ENCODE measurements around the gene MCM5. TPM values are rescaled to one million over a fixed set of nuclear protein-coding genes. Genes with fewer than 3 reads are reported as not detected.
"Not testable (repeated sequence)": the region's sequence is repeated elsewhere in the genome, so short reads cannot be mapped to it uniquely, and the experiment has no call there.

Gene MCM5
- total RNA-seq, 2 donors from 2014 or later = 169 to 339 TPM

DNA sequence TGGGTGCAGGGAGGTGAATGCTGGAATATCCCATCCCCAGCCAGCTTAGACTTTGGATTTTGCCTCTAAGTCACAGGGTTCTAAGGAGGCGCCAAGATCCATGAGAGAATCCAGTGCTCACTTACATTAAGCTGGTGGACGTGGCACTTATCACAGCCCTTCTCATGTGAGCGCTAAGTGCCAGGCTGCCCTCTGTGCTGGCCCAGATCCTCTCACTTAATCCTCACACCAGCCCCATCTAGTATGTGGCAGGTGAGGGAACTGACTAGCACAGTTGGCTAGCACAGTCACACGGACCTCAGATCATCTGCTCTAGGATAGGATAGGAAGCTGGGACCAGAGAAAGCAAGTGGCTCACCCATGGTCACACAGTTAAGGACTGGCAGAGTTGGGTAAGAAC, 15.4 kb upstream of the MCM5 start:
- Mint-ChIP-seq H3K9me3 (no peaks in the 10 kb centered on the region), H3K27me3 (no peaks in the 10 kb centered on the region), H3K27ac (no peak overlapping the region), H3K36me3 (no peaks in the 10 kb centered on the region), H3K4me3 (no peak overlapping the region), H3K4me1 (ENCODE audit: low read depth in 2 of 2) (peaks cover 11 to 16% of the 10 kb centered on the region in 2 donors)
- no peak for DNase-seq (ENCODE audit: low spot score)
- no peak for ATAC-seq

DNA sequence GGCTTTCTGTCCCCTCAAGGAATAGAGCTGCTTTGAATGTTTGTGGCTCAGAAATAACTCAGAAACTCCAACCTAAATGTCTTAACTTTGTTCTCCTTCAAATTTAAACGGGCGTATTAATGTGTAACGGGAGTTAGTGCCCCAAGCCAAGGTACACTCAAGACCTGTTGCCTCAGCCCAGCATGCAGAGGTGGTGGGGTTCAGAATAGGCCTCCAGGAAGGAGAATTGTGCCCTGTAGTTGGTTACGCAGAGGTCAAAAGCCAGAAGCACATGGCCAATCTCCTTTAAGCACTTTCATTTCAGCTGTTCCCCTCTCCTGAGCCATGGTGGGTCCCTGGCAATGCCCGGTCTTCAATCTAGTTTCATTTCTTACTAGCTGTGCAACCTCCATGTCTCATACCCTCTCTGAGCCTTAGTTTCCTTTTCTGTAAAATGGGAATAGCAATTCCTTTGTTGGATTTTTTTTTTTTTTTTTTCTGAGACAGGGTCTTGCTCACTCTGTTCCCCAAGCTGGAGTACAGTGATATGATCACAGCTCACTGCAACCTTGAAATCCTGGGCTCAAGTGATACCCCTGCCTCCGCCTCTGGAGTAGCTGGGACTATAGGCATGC, 14.9 kb upstream of the MCM5 start:
- H3K4me3 Mint-ChIP-seq = no peak overlapping the region

DNA sequence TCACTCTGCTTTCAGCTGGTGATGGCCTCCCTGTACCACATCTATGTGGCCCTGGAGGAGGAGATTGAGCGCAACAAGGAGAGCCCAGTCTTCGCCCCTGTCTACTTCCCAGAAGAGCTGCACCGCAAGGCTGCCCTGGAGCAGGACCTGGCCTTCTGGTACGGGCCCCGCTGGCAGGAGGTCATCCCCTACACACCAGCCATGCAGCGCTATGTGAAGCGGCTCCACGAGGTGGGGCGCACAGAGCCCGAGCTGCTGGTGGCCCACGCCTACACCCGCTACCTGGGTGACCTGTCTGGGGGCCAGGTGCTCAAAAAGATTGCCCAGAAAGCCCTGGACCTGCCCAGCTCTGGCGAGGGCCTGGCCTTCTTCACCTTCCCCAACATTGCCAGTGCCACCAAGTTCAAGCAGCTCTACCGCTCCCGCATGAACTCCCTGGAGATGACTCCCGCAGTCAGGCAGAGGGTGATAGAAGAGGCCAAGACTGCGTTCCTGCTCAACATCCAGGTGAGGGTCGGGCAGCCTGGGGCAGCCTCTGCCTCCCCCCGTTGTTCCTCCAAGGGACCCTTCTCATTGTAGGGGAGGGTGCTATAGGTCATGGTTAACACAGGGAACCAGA, 13.2 kb upstream of the MCM5 start:
- DNase-seq (ENCODE audit: low spot score) = no peak
- H3K36me3 Mint-ChIP-seq = no peaks in the 10 kb centered on the region
- no peaks in the 10 kb centered on the region for H3K9me3 Mint-ChIP-seq
- H3K27ac Mint-ChIP-seq = no peak overlapping the region
- H3K4me1 Mint-ChIP-seq (ENCODE audit: low read depth in 2 of 2) = peaks cover 0 to under 1% of the 10 kb centered on the region in 2 donors
- no peaks in the 10 kb centered on the region for H3K27me3 Mint-ChIP-seq
- H3K4me3 Mint-ChIP-seq = no peak overlapping the region
- ATAC-seq = no peak

More for the DNA sequence above, 14.9 kb upstream of the MCM5 start:
- H3K9me3 Mint-ChIP-seq = no peaks in the 10 kb centered on the region
- peaks cover 7 to 14% of the 10 kb centered on the region in 2 donors for H3K4me1 Mint-ChIP-seq (ENCODE audit: low read depth in 2 of 2)
- no peaks in the 10 kb centered on the region for H3K27me3 Mint-ChIP-seq
- H3K27ac Mint-ChIP-seq = no peak overlapping the region
- DNase-seq (ENCODE audit: low spot score) = no peak
- no peaks in the 10 kb centered on the region for H3K36me3 Mint-ChIP-seq
- ATAC-seq = no peak

DNA sequence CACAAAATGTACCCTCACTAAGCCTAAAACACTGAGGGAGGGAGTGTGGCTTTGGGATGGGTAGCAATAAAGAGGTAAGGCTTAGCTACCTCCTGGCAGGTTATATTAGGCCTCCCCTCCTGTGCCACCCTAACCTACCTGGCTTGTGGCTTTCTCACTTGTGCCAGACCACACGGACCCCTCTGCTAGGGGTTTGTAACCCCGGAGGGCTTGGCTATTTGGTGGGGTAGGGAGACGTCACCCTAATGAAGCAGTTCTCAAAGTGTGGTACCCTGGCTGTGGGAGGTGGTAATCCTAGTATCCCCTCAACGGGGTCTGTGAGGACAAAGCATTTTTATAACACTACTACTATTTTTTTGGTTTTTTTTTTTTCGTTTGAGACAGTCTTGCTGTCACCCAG, 9.0 kb upstream of the MCM5 start:
- Mint-ChIP-seq H3K27ac (no peak overlapping the region), H3K4me3 (no peak overlapping the region), H3K4me1 (ENCODE audit: low read depth in 2 of 2) (peaks cover 9% of the 10 kb centered on the region in 2 donors), H3K9me3 (no peaks in the 10 kb centered on the region), H3K36me3 (no peaks in the 10 kb centered on the region), H3K27me3 (no peaks in the 10 kb centered on the region)
- ATAC-seq (no peak), DNase-seq (ENCODE audit: low spot score) (no peak)

DNA sequence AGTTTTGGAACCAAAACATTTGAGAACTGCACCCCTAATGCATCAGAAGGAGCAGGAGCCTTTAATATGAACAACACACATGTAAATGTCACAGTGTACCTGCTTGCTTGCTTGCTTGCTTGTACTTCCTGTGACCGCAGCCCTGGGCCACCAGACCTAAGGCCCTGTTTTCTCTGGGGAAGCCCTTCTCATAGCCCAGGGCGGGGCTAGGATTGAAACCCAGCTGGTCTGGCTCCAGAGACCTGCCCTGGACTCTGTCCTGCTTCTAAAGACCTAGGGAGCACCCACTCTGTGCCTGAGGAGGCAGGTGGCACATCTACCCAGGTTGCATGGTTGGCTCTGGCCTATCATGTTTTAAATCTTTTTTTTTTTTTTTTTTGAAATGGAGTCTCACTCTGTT, 7.6 kb upstream of the MCM5 start:
- Mint-ChIP-seq H3K9me3 (no peaks in the 10 kb centered on the region), H3K27ac (no peak overlapping the region), H3K4me1 (ENCODE audit: low read depth in 2 of 2) (peaks cover 9% of the 10 kb centered on the region in 2 donors), H3K27me3 (no peaks in the 10 kb centered on the region), H3K36me3 (no peaks in the 10 kb centered on the region), H3K4me3 (no peak overlapping the region)
- no peak for ATAC-seq
- no peak for DNase-seq (ENCODE audit: low spot score)

DNA sequence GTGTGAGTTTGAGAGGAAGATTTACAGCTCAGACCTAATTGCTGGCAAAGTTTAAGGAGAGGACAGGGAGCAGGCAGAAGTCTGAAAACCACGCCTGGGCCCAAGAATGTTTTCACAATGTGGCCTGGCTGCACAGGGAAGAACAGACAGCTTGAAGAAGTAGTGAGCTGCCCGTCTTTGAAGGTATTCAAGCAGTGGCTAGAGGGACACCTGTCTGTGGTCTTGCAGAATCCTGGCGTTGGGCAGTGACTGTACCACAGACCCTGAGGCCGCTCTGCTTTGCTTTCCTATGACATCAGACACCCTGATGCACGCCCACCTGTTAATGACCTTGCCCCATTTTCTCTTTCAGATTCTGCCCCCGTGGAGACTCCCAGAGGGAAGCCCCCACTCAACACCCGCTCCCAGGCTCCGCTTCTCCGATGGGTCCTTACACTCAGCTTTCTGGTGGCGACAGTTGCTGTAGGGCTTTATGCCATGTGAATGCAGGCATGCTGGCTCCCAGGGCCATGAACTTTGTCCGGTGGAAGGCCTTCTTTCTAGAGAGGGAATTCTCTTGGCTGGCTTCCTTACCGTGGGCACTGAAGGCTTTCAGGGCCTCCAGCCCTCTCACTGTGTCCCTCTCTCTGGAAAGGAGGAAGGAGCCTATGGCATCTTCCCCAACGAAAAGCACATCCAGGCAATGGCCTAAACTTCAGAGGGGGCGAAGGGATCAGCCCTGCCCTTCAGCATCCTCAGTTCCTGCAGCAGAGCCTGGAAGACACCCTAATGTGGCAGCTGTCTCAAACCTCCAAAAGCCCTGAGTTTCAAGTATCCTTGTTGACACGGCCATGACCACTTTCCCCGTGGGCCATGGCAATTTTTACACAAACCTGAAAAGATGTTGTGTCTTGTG, 6.6 kb upstream of the MCM5 start:
- H3K27me3 Mint-ChIP-seq = no peaks in the 10 kb centered on the region
- H3K9me3 Mint-ChIP-seq = no peaks in the 10 kb centered on the region
- no peak for DNase-seq (ENCODE audit: low spot score)
- H3K4me1 Mint-ChIP-seq (ENCODE audit: low read depth in 2 of 2) = peaks cover 9% of the 10 kb centered on the region in 2 donors
- no peak overlapping the region for H3K4me3 Mint-ChIP-seq
- peak overlapping the region; percentile 27 to 43 for H3K27ac Mint-ChIP-seq
- H3K36me3 Mint-ChIP-seq = no peaks in the 10 kb centered on the region
- ATAC-seq = no peak

DNA sequence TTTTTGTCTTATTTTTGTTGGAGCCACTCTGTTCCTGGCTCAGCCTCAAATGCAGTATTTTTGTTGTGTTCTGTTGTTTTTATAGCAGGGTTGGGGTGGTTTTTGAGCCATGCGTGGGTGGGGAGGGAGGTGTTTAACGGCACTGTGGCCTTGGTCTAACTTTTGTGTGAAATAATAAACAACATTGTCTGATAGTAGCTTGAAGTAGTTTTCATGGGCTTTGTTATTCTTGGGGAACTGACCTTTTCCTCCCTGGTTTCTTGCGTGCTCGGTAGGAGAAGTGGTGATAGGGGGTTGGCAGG, 6.0 kb upstream of the MCM5 start:
- Mint-ChIP-seq H3K9me3 (no peaks in the 10 kb centered on the region), H3K36me3 (no peaks in the 10 kb centered on the region), H3K4me1 (ENCODE audit: low read depth in 2 of 2) (peaks cover 9% of the 10 kb centered on the region in 2 donors), H3K4me3 (no peak overlapping the region), H3K27me3 (no peaks in the 10 kb centered on the region), H3K27ac (peak overlapping the region; percentile 27 to 43)
- no peak for ATAC-seq
- no peak for DNase-seq (ENCODE audit: low spot score)

DNA sequence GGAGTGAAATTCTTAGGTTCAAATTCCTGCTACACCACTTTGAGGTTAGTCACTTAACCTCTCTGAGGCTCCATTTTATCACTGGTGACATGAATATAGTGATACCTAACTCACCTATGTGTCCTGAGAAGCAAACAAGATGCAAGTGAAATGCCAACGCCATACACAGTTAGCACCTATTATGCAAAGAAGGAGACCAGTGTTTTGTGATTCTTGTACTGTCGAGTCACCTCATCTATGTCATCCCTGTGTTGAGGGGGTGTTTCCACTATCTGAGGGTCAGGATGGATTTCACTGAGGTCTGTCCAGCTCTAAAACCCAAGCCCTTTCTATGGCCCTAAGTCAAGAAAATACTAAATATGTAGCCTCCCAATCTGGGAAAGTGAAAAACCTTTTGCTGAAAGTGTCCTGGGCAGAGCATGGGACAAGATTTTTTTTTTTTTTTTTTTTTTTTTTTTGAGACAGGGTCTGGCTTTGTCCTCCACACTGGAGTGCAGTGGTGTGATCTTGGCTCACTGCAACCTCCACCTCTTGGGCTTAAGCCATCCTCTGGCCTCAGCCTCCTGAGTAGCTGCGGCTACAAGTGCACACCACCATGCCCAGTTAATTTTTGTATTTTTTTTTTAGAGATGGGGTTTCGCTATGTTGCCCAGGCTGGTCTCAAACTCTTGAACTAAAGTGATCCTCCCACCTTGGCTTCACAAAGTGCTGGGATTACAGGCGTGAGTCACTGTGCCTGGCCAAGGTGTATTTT, 5.0 kb upstream of the MCM5 start:
- ATAC-seq = no peak
- no peaks in the 10 kb centered on the region for H3K27me3 Mint-ChIP-seq

DNA sequence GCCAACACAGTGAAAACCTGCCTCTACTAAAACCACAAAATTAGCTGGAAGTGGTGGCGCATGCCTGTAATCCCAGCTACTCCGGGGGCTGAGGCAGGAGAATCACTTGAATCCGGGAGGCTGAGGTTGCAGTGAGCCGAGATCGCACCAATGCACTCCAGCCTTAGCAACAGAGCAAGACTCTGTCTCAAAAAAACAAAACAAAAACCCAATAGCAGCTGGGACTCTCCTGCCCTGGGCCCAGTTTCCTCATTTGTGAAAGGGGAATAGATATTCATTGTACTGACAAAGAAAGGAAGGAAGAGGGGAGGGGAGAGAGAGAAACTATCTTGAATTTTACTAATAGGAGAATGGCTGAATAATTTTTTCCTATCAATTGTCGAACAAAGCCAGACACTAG, 3.3 kb upstream of the MCM5 start:
- peaks cover 16 to 23% of the 10 kb centered on the region in 2 donors for H3K4me1 Mint-ChIP-seq (ENCODE audit: low read depth in 2 of 2)
- peak overlapping the region in 1 of 2 donors; percentile 39 for H3K27ac Mint-ChIP-seq
- H3K4me3 Mint-ChIP-seq; ATAC-seq; H3K36me3 Mint-ChIP-seq; H3K9me3 Mint-ChIP-seq; H3K27me3 Mint-ChIP-seq; DNase-seq (ENCODE audit: low spot score): not testable (repeated sequence)

More for the DNA sequence above, 5.0 kb upstream of the MCM5 start:
- H3K9me3 Mint-ChIP-seq = no peaks in the 10 kb centered on the region
- peaks cover 9 to 14% of the 10 kb centered on the region in 2 donors for H3K4me1 Mint-ChIP-seq (ENCODE audit: low read depth in 2 of 2)
- no peak for DNase-seq (ENCODE audit: low spot score)
- no peak overlapping the region for H3K4me3 Mint-ChIP-seq
- H3K27ac Mint-ChIP-seq = no peak overlapping the region
- no peaks in the 10 kb centered on the region for H3K36me3 Mint-ChIP-seq

DNA sequence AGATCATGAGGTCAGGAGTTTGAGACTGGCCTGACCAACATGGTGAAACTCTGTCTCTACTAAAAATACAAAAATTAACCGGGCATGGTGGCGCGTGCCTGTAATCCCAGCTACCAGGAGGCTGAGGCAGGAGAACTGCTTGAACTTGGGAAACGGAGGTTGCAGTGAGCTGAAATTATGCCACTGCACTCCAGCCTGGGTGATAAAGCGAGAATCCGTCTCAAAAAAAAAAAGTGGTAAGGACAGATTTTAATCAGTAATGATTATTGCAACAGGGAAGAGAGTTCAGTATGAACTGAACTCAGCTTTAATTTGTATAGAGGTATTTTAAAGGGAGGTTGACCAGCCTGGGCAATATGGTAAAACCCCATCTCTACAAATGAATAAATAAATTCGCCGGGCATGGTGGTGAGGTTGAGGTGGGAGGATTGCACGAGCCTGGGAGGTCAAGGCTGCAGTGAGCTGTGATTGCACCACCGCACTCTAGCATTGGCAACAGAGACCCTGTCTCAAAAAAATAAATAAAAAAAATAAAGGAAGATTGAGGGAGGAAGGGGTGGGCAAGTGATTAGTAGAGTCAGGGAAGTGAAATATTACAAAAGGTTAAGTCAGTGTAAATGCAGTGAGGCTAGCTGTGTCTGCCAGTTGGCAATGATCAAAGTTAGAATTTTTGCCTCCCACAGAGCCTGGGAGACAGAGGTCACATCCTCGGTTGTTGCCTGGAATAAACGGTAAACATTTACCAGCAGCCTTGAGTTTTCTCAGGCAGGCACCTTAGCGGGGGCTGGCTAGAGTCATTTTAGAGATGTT, 2.6 kb upstream of the MCM5 start:
- H3K36me3 Mint-ChIP-seq = peaks cover 7% of the 10 kb centered on the region
- DNase-seq (ENCODE audit: low spot score) (no peak), ATAC-seq (no peak)
- peaks cover 19 to 26% of the 10 kb centered on the region in 2 donors for H3K4me1 Mint-ChIP-seq (ENCODE audit: low read depth in 2 of 2)
- no peaks in the 10 kb centered on the region for H3K27me3 Mint-ChIP-seq
- H3K9me3 Mint-ChIP-seq = no peaks in the 10 kb centered on the region
- H3K4me3 Mint-ChIP-seq = no peak overlapping the region
- H3K27ac Mint-ChIP-seq = peak overlapping the region in 1 of 2 donors; percentile 39

DNA sequence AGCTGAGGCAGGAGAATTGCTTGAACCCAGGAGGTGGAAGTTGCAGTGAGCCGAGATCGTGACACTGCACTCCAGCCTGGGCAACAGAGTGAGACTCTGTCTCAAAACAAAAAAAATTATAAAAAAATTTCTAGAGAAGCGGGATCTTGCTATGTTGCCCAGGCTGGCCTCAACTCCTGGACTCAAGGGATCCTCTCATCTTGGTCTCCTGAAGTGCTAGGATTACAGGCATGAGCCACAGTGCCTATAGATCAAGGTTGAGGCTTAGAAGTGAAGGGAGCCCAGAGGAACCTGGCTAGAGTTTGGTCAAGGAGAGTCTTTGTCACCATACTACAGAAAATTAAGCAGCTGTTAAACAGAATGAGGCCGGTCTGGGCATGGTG, 1.4 kb upstream of the MCM5 start:
- peaks cover 7% of the 10 kb centered on the region for H3K36me3 Mint-ChIP-seq
- ATAC-seq = no peak

DNA sequence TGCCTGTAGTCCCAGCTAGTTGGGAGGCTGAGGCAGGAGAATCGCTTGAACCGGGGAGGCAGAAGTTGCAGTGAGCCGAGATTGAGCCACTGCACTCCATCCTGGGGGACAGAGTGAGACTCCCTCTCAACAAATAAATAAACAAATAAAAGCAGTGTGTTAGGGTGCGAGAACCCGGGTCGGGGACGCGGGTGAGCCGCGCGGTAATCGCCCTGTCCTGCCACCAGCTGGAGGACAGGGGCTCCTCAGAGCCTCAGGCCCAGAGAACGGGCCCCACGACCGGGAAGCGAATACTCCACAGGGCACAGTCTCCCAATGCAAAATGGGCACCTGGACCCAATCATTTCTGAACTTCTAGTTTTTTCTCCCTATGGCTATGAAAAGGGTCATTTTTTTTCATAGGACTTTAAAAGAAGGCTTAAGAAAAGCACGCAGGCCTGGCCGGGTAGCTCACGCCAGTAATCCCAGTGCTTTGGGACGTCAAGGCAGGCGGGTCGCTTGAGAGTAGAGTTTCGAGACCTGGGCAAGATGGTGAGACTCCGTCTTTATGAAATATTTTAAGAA, 744 bp upstream of the MCM5 start:
- ATAC-seq (no peak), DNase-seq (ENCODE audit: low spot score) (no peak)
- Mint-ChIP-seq H3K9me3 (no peaks in the 10 kb centered on the region), H3K4me3 (peak overlapping the region; percentile 97), H3K4me1 (ENCODE audit: low read depth in 2 of 2) (peaks cover 15 to 21% of the 10 kb centered on the region in 2 donors), H3K36me3 (peaks cover 7% of the 10 kb centered on the region), H3K27me3 (no peaks in the 10 kb centered on the region), H3K27ac (peak overlapping the region; percentile 92 to 98)

More for the DNA sequence above, 1.4 kb upstream of the MCM5 start:
- no peaks in the 10 kb centered on the region for H3K9me3 Mint-ChIP-seq
- peak overlapping the region; percentile 92 to 98 for H3K27ac Mint-ChIP-seq
- H3K27me3 Mint-ChIP-seq = no peaks in the 10 kb centered on the region
- H3K4me1 Mint-ChIP-seq (ENCODE audit: low read depth in 2 of 2) = peaks cover 21 to 27% of the 10 kb centered on the region in 2 donors
- DNase-seq (ENCODE audit: low spot score) = no peak
- peak overlapping the region; percentile 97 for H3K4me3 Mint-ChIP-seq

DNA sequence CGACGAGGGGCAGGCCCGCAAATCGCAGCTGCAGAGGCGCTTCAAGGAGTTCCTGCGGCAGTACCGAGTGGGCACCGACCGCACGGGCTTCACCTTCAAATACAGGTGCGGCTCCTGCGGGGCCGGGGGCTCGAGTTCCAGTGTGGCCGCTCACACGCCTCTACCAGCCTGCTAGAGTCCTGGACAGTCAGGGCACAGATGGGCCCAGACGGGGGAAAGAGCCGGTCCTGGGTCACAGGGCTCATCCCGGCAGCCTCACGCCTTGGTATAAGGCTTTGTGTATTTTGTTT, 506 bp downstream of the MCM5 start:
- peak overlapping the region; percentile 92 to 98 for H3K27ac Mint-ChIP-seq
- H3K4me1 Mint-ChIP-seq (ENCODE audit: low read depth in 2 of 2) = peaks cover 15 to 21% of the 10 kb centered on the region in 2 donors
- no peaks in the 10 kb centered on the region for H3K27me3 Mint-ChIP-seq
- peak overlapping the region; percentile 97 for H3K4me3 Mint-ChIP-seq
- no peak for DNase-seq (ENCODE audit: low spot score)
- ATAC-seq = peak in 1 of 2 donors; percentile 29
- H3K9me3 Mint-ChIP-seq = no peaks in the 10 kb centered on the region
- H3K36me3 Mint-ChIP-seq = peaks cover 7% of the 10 kb centered on the region

Data from natural killer cell treated with Interleukin-12 subunit alpha and Interleukin-12 subunit beta and Interleukin-15 and Interleukin-18, amount 100 ng/mL, for 72 hours (primary cell).